Duodenal mucosa (tissue), 2 donors: Measurements from ENCODE around the gene SLC4A7.
A peak's percentile ranks its signal among the peaks of the same experiment; 100 is the strongest.
"Not testable (repeated sequence)": the region's sequence is repeated elsewhere in the genome, so short reads cannot be mapped to it uniquely, and the experiment has no call there.

Experiments used
- H3K27ac ChIP-seq: one replicate; pipeline ENCODE4 v1.7.0; 2013; ENCODE audit warnings: low read depth, low read length
- H3K27me3 ChIP-seq, 2 donors: one replicate each; pipeline ENCODE4 v1.7.0; 2013; ENCODE audit warnings: low read length in 2 of 2, control low read depth in 1 of 2; ENCODE audit not compliant: insufficient read depth in 2 of 2, control insufficient read depth in 1 of 2
- H3K36me3 ChIP-seq, 2 donors: one replicate each; pipeline ENCODE4 v1.7.0; 2013; ENCODE audit warnings: low read length in 2 of 2, control low read depth in 1 of 2; ENCODE audit not compliant: insufficient read depth in 2 of 2, control insufficient read depth in 1 of 2
- H3K4me1 ChIP-seq, 2 donors: one replicate each; pipeline ENCODE4 v1.7.0; 2013; ENCODE audit warnings: low read length in 2 of 2, control low read depth in 1 of 2; ENCODE audit not compliant: insufficient read depth in 2 of 2, control insufficient read depth in 1 of 2
- H3K4me3 ChIP-seq, 2 donors: one replicate each; pipeline ENCODE4 v1.7.0; 2013; ENCODE audit warnings: low read length in 2 of 2, low read depth in 1 of 2
- H3K9ac ChIP-seq, 2 donors: one replicate each; pipeline ENCODE4 v1.7.0; 2013; ENCODE audit warnings: low read length in 2 of 2, low read depth in 1 of 2
- H3K9me3 ChIP-seq, 2 donors: one replicate each; pipeline ENCODE4 v1.7.0; 2013; ENCODE audit warnings: low read length in 2 of 2, control low read depth in 1 of 2; ENCODE audit not compliant: control insufficient read depth in 1 of 2

Gene SLC4A7

GRCh38 chr3:27328982-27329762 is 155.0 kb downstream of the SLC4A7 start:
- not testable (repeated sequence) for H3K9me3 ChIP-seq, H3K27ac ChIP-seq, H3K27me3 ChIP-seq, H3K36me3 ChIP-seq, H3K9ac ChIP-seq, H3K4me3 ChIP-seq, H3K4me1 ChIP-seq

GRCh38 chr3:27326629-27327545 is 157.3 kb downstream of the SLC4A7 start:
- Histone ChIP-seq H3K36me3 (peaks cover 0 to 5% of the 10 kb centered on the region in 2 donors), H3K27ac (no peak overlapping the region), H3K9me3 (no peaks in the 10 kb centered on the region), H3K9ac (no peak overlapping the region), H3K27me3 (no peaks in the 10 kb centered on the region), H3K4me1 (no peaks in the 10 kb centered on the region), H3K4me3 (no peak overlapping the region)

- Histone ChIP-seq H3K4me1 (no peaks in the 10 kb centered on the region), H3K9me3 (no peaks in the 10 kb centered on the region), H3K9ac (no peak overlapping the region), H3K36me3 (peaks cover 0 to 5% of the 10 kb centered on the region in 2 donors), H3K27ac (no peak overlapping the region), H3K4me3 (no peak overlapping the region), H3K27me3 (no peaks in the 10 kb centered on the region)
Measured at GRCh38 chr3:27326202-27326601, 158.0 kb downstream of the SLC4A7 start.

GRCh38 chr3:27325419-27325818 is 158.8 kb downstream of the SLC4A7 start:
- H3K27ac ChIP-seq, result peak overlapping the region; percentile 4
- H3K4me1 ChIP-seq, result no peaks in the 10 kb centered on the region

GRCh38 chr3:27324686-27325085 is 159.5 kb downstream of the SLC4A7 start:
- Histone ChIP-seq H3K36me3 (peaks cover 0 to 5% of the 10 kb centered on the region in 2 donors), H3K27me3 (no peaks in the 10 kb centered on the region), H3K9me3 (no peaks in the 10 kb centered on the region), H3K27ac (no peak overlapping the region), H3K4me1 (no peaks in the 10 kb centered on the region), H3K9ac (no peak overlapping the region), H3K4me3 (no peak overlapping the region)

More at GRCh38 chr3:27325419-27325818, 158.8 kb downstream of the SLC4A7 start:
- no peaks in the 10 kb centered on the region for H3K9me3 ChIP-seq
- peaks cover 0 to 5% of the 10 kb centered on the region in 2 donors for H3K36me3 ChIP-seq
- no peak overlapping the region for H3K4me3 ChIP-seq
- no peak overlapping the region for H3K9ac ChIP-seq
- H3K27me3 ChIP-seq, result no peaks in the 10 kb centered on the region

- Histone ChIP-seq H3K4me1 (no peaks in the 10 kb centered on the region), H3K9me3 (no peaks in the 10 kb centered on the region), H3K27me3 (no peaks in the 10 kb centered on the region), H3K4me3 (no peak overlapping the region), H3K27ac (no peak overlapping the region), H3K9ac (no peak overlapping the region), H3K36me3 (no peaks in the 10 kb centered on the region)
Measured at GRCh38 chr3:27323087-27323570, 161.1 kb downstream of the SLC4A7 start.
